ENCODE data around the gene FOXF2. TPM values are rescaled to one million over a fixed set of nuclear protein-coding genes. Genes with fewer than 3 reads are reported as not detected.

FOXF2 gene
- total and polyA plus RNA-seq, 7 donors = 3.5 to 37.8 (median 18.2) TPM

- intact Hi-C loops (cut with DNase I) = no loop called here
- Histone ChIP-seq H3K4me1 (peaks cover 0 to 10% (median 6%) of the 10 kb centered on the region in 4 donors), H3K27me3 (peaks cover 0 to 19% (median 0%) of the 10 kb centered on the region in 3 donors), H3K36me3 (no peaks in the 10 kb centered on the region), H3K4me3 (no peak overlapping the region), H3K9me3 (peaks cover 0 to 3% (median 0%) of the 10 kb centered on the region in 4 donors), H3K27ac (no peak overlapping the region)
- 87 to 91% methylated on average over 2 of the region's 2 CpGs for WGBS, 2 donors
- no peak for TF ChIP-seq POLR2A (IDR thresholded peaks at IDR 0.05)
- TF ChIP-seq POLR2AphosphoS5 (IDR thresholded peaks at IDR 0.05) = no peak
- no peak for TF ChIP-seq EP300 (IDR thresholded peaks at IDR 0.05)
- TF ChIP-seq CTCF (IDR thresholded peaks at IDR 0.05) = no peak
- peak; percentile 4 for DNase-seq
These were observed 13.5 kb downstream of the FOXF2 start for GRCh38 chr6:1402868-1403267.

- Histone ChIP-seq H3K9me3 (peaks cover 0 to 3% (median 0%) of the 10 kb centered on the region in 4 donors), H3K36me3 (no peaks in the 10 kb centered on the region), H3K27ac (no peak overlapping the region), H3K4me1 (peaks cover 0 to 8% (median 7%) of the 10 kb centered on the region in 4 donors), H3K4me3 (no peak overlapping the region), H3K27me3 (peaks cover 0 to 19% (median 0%) of the 10 kb centered on the region in 3 donors)
- WGBS, 2 donors = 76 to 78% methylated on average over 12 of the region's 12 CpGs
- intact Hi-C loops (cut with DNase I) = no loop called here
- peak; percentile 53 for DNase-seq
- TF ChIP-seq POLR2A (IDR thresholded peaks at IDR 0.05) (no peak), CTCF (IDR thresholded peaks at IDR 0.05) (no peak), EP300 (IDR thresholded peaks at IDR 0.05) (no peak)
These were observed 14.7 kb downstream of the FOXF2 start for GRCh38 chr6:1403851-1404712.

- intact Hi-C loops (cut with DNase I) = no loop called here
- WGBS, 2 donors = 83 to 86% methylated on average over 4 of the region's 4 CpGs
- H3K27me3 ChIP-seq = peaks cover 0 to 18% (median 0%) of the 10 kb centered on the region in 3 donors
- peaks cover 0 to 3% (median 0%) of the 10 kb centered on the region in 4 donors for H3K9me3 ChIP-seq
- no peak for TF ChIP-seq POLR2AphosphoS5 (IDR thresholded peaks at IDR 0.05)
- TF ChIP-seq CTCF (IDR thresholded peaks at IDR 0.05) = no peak
- TF ChIP-seq POLR2A (IDR thresholded peaks at IDR 0.05) = no peak
- no peak for TF ChIP-seq EP300 (IDR thresholded peaks at IDR 0.05)
- peaks cover 0 to 8% (median 7%) of the 10 kb centered on the region in 4 donors for H3K4me1 ChIP-seq
- H3K4me3 ChIP-seq = no peak overlapping the region
- no peaks in the 10 kb centered on the region for H3K36me3 ChIP-seq
- H3K27ac ChIP-seq = no peak overlapping the region
- DNase-seq = peak; percentile 9
These were observed 15.3 kb downstream of the FOXF2 start for GRCh38 chr6:1404713-1405098.

GRCh38 chr6:1405221-1405620, 15.8 kb downstream of the FOXF2 start:
- Histone ChIP-seq H3K27ac (no peak overlapping the region), H3K4me1 (peaks cover 0 to 8% (median 7%) of the 10 kb centered on the region in 4 donors), H3K27me3 (peaks cover 0 to 16% (median 0%) of the 10 kb centered on the region in 3 donors), H3K36me3 (no peaks in the 10 kb centered on the region), H3K9me3 (peaks cover 0 to 3% (median 0%) of the 10 kb centered on the region in 4 donors), H3K4me3 (no peak overlapping the region)
- peak; percentile 26 for DNase-seq
- intact Hi-C loops (cut with DNase I) = no loop called here
- 73 to 75% methylated on average over 6 of the region's 6 CpGs for WGBS, 2 donors
- TF ChIP-seq CTCF (IDR thresholded peaks at IDR 0.05) (no peak), EP300 (IDR thresholded peaks at IDR 0.05) (no peak), POLR2A (IDR thresholded peaks at IDR 0.05) (no peak), POLR2AphosphoS5 (IDR thresholded peaks at IDR 0.05) (no peak)
